ENCODE data around the gene MEG3.
"Not testable (repeated sequence)": the region's sequence is repeated elsewhere in the genome, so short reads cannot be mapped to it uniquely, and the experiment has no call there.

The MEG3 gene

DNA sequence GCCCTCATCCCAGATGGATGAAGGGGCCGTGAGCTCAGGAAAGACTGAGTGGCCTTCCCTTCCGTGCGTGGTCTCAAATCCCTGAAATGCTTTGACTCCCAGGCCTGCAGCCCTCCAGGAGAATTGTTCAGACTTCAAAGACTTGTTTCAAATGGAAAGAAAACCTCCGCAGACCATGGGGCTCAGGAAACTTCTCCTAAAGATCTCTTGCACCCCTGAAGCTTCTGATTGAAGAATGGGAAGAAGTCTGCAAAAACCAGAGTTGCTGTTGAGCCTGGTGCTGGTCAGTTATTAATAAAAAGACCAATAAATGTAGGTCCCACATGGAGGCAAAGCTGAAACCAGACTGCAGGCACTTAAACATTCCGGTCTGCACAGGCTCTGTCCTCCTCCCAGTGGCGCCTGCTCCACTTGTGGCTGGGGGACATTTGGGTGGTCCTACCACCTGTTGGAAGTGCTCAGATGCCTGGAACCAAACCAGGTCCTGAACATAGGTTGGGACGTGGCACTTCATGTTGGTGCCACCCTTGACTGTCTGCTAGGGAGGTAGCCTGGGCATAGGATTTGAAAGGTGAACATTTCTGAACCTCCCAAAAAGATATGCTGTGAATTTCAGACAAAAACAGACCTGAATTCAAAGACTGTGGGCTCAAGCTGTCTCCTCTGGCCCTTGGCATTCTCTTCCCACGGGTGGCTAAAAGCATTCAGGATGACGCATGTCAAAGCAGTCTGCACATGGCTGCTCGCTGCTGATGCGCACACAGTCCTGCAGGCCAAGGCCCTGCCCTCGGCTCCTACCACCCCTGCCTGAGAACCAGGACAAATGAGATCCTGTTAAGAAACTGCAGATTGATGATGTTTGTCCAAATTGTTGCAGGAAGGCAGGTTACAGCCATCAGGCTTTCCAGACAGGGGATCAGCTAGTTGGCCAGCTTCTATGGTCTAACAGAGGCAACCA is 36.2 kb upstream of the MEG3 start:
- DNase-seq = no peak

DNA sequence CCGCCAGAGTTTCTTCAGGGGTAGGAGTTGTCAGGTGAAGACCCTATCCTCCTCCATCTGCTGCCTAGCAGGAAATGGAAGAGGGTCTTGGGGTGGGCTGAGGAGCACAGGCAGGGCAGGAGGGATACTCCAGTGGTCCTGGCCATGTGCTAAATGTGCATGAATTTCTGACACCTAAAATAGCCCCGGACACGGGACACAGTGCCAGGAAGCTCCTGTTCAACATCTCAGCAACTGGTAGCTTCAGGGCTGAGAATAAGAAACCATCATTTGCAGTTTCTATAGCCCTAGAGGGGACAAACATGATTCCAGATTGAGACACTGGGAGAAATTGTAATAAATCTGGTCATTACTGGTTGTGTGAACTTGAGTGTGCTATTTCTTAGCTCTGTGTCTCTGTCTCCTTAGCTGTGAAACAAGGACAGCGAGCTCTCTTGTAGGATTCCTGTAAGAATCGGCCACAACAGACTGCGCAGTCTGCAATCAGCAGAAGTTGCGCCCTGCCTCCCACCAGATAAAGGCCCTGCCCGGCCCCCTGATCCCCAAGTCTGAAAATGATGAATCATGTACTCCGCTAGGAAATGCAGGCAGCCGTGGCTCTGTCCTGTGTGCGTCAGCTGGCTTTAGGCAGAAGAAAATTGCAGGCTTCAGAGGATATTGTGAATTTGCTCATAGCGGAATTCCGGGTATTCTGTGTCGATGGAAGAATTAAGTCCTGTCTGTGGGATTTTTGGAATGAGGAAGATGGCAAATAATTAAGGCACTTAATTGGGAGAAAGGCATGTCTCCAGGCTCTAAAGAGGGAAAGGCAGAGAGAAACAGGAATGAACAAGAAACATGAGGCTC is 35.2 kb upstream of the MEG3 start:
- no peak for DNase-seq

GRCh38 chr14:100791348-100791735 is 34.6 kb upstream of the MEG3 start:
- DNase-seq = no peak

GRCh38 chr14:100791995-100792394 is 33.9 kb upstream of the MEG3 start:
- DNase-seq = no peak

GRCh38 chr14:100796946-100797345 is 29.0 kb upstream of the MEG3 start:
- no peak for DNase-seq

- DNase-seq = no peak
Observed at GRCh38 chr14:100800041-100800440, 25.9 kb upstream of the MEG3 start.

- not testable (repeated sequence) for DNase-seq
Observed at GRCh38 chr14:100801433-100801832, 24.5 kb upstream of the MEG3 start.

- no peak for DNase-seq
Observed at GRCh38 chr14:100802179-100802578, 23.7 kb upstream of the MEG3 start.

DNA sequence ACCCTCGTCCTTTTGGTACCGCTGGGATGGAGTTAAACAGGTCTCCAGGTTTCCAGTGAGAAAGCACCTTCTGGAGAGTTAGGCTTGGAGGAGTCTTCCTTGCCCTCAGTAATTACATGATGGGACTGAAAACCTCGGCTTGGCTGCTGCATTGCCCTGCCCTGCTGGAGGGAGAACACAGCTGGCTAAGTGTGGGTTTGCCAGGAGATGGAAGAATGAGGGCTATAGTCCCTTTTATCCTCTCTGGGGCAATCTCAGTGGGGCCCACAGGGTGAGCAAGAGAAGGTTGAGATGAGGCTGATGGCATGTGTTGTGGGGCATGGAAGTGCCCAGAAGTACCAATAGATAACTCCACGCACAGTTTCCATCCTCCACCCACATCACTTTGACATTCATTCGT is 23.2 kb upstream of the MEG3 start:
- no peak for DNase-seq

GRCh38 chr14:100803226-100803625 is 22.7 kb upstream of the MEG3 start:
- DNase-seq = peak; percentile 28

DNA sequence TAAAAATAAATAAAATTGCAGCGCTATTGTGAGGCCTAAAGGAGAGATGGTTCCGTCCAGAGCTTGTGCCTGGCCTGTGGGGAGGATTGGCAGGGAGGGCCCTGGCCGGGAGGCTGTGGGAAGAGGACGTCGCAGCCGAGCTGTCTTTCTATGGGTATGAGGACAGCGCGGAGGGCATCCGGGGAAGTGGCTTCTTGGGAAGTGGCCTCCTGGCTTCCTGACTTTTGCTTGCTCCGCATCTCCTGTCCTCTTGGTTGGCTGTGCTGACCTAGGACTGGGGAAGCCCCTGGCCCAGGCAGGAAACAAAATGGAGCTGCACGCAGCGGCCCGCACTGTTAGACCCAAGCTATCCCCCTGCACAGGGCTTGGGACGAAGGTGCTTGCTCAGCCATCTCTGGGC is 22.2 kb upstream of the MEG3 start:
- DNase-seq = no peak

DNA sequence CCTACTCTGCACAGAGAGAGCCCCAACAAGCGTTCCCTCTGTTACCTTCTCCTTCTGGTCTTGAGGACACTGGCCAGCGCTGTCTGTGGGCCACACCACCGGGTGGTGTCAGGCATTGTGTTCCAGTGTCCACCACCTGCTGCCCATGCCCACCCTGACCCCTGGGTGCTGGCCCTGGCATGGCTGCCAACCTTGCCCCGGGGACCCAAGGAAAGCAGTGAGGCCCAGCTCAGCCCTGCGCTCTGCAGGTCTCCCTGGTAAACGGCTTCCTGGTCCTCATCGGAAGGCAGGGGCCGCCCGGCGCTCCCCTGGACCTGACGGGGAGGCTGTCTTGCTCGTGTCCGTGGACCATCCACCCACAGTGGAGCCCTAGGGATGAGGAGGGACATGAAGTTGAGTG is 21.8 kb upstream of the MEG3 start:
- no peak for DNase-seq

DNA sequence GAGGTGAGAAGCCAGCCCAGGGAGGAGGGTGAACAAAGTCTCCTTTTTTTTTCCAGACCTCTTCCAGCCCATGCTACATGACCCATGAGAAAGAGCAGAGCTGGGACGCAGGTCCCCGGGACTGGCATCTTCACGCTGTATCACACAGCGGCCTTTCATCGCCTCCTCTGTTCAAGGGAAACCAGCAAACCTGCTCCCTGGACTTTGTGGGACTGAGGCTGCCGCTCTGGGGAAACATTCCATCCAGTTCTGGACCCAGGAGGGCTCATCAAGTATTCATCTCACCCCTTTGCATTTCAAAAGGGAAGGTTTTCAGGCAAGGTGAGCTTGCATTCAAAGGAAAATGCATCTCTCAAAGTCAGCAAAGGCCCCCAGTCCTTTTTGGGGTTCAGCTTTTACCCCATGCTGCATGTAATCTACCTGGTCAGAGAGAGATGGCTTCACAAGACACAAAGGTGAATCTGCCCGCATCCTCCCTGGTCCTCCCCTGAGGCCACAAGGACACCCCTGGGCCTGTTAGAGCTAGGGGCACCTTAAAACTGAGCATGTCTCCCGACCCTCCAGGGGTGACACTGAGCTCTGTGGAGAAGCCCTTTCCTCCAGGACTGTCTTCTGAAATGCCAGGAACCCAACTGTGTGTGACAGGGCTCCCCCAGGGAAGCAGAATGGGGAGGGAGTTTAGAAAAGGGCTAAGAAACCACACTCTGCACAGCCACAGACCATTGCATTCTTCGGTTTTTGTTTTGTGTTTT is 21.2 kb upstream of the MEG3 start:
- no peak for DNase-seq

DNA sequence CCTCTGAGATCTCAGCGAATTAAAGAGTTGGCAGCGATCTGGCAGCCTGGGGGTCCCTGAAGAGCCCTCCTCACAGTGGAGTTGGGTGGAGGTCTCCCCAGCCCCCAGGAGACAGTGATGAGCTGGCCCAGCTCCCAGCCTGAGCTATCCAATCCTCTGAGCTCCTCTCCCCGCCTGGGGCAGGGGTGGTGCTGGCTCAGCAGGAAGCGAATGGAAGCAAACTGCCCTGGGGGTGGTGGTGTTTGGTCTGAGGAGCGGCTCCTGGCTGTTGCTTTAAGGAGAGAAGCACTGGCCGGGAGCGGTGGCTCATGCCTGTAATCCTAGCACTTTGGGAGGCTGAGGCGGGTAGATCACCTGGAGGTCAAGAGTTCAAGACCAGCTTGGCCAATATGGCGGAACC is 19.5 kb upstream of the MEG3 start:
- no peak for DNase-seq

GRCh38 chr14:100807496-100807895 is 18.4 kb upstream of the MEG3 start:
- DNase-seq = no peak

- no peak for DNase-seq
Observed at GRCh38 chr14:100807979-100808734, 17.8 kb upstream of the MEG3 start.

GRCh38 chr14:100810435-100810834 is 15.5 kb upstream of the MEG3 start:
- DNase-seq = no peak

DNA sequence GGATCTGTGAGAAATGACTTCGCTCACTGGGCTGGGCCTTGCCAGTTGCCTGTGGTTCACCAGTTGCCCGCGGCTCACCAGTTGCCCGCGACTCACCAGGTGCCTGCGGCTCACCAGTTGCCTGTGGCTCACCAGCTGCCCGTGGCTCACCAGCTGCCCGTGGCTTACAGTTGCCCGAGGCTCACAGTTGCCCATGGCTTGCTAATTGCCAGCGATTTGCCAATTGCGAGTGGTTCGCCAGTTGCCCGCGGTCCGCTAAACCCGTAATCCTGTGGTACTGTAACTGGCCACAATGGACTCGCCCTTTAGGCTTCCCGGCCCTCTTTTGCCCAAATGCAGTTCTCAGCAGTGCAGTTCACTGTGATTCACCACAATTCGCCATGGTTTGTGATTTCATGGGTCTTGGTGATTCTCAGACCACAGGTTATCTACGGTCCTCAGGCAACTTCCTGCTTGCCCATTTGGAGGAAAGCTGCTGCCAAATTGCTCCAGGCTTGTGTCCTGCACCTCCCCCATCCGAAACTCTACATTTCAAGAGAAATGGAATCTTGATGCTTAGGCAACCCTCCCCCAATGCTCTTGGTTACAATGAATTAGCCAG is 15.0 kb upstream of the MEG3 start:
- no peak for DNase-seq

DNA sequence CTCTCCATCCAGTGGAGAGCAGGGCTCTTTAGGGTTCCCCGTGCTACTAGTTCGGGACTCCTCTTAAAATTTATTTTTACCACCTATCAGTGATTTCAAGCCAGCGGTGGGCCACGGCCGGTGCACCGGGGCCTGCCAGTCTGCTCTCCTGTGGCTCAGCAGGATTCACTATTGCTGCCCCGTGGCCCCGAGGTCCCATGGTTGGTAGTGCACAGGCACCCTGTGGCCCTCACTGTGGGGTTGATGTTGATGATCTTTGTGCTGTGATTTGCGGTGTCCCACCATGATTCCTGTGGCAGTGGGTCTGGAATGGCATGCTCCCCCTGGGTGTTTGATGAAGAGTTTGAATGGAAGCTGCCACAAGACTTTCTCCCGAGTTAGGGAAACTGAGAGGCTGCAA is 12.6 kb upstream of the MEG3 start:
- no peak for DNase-seq

GRCh38 chr14:100815478-100816285 is 10.2 kb upstream of the MEG3 start:
- DNase-seq = no peak

DNA sequence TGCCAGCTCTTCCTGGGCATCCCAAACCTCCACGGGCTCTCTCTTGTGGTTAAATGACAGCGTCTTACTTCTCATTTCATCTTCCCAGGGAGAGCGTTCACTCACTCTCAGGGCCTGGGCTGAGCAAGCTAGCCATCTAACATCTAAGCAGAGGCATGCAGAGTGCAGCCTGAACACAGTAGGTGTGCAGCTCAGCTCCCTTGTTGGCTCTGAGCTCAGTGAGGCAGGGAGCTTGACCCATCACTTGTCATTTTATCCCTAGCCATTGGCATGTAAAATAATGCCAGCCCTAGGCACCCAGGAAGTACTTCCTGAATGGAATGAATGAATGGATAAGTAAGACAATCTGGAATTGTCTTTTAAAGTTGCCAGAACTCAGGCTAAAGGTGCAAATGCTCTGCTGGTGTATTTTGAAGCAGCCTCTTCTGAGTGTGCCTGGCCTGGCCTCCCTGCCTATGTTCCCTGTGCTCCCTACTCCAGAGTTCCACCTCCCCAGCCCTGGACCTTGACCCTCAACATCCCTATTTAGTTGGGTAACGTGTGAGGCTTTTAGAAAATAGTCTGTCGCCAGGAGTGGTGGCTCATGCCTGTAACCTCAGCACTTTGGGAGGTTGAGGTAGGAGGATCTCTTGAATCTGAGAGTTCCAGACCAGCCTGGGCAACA is 9.5 kb upstream of the MEG3 start:
- no peak for DNase-seq

Measured in kidney glomerular epithelial cell (primary cell).